HCT116 (cell line): ENCODE results near the gene MICALL1. TPM values are rescaled to one million over a fixed set of nuclear protein-coding genes. Genes with fewer than 3 reads are reported as not detected.

Experiments
- ATAC-seq: fragments of 200-7000 bp; cut with Tn5 transposase; 2 replicates; pipeline ENCODE4 v1.9.1; 2020; ENCODE audit warnings: mild to moderate bottlenecking, moderate library complexity
- BruUV-seq: library from RNA; stranded (reverse); fragments of 400-500 nt; replicated peaks from 2 replicates; lab custom pipeline; 2021; lab: Mats Ljungman, UMichigan
- CTCF ChIA-PET: fragments of 300-600 bp; sonication (Branson Sonifier 250); formaldehyde crosslinking; loops from one replicate; lab custom pipeline; 2021; ENCODE audit warnings: antibody characterized with exemption; lab: Charles Lee
- POLR2A ChIA-PET: fragments of 300-600, 350-600 bp; sonication (Branson Sonifier 250); formaldehyde crosslinking; loops from one replicate; lab custom pipeline; 2021; ENCODE audit warnings: antibody characterized with exemption; lab: Charles Lee
- RAD21 ChIA-PET, 2 experiments: fragments of 300-600 bp; sonication (Branson Sonifier 250); formaldehyde crosslinking; loops; one replicate each; lab custom pipeline; 2023; ENCODE audit warnings: low total read pairs in 2 of 2; ENCODE audit not compliant: uncharacterized antibody in 2 of 2, unreplicated experiment in 2 of 2, low non-redundant PET in 1 of 2; lab: Charles Lee
- DNase-seq: peaks from one replicate; pipeline ENCODE4 v3.0.0-alpha.2; 2010; ENCODE audit warnings: low read depth, low spot score
- H2AFZ ChIP-seq: fragments of 200-600 bp; shearing (Covaris generic), sonication (generic); 2 replicates; pipeline ENCODE4 v1.6.1; 2017; ENCODE audit warnings: low read depth, mixed run types, mixed read lengths, antibody characterized with exemption, low read length; ENCODE audit not compliant: poor library complexity, severe bottlenecking
- H3K27ac ChIP-seq: 2 replicates; pipeline ENCODE4 v1.5.1; 2012; ENCODE audit warnings: low read depth, low read length
- H3K27me3 ChIP-seq: fragments of 200-600 bp; sonication (generic); 2 replicates; pipeline ENCODE4 v1.6.1; 2016; ENCODE audit warnings: mixed run types, low read length, mixed read lengths; ENCODE audit not compliant: insufficient read depth
- H3K36me3 ChIP-seq, 2 experiments: fragments of 200-500 bp in 1 of 2; fragments of 200-600 bp in 1 of 2; sonication (Bioruptor generic) in 1 of 2; sonication (generic) in 1 of 2; 2 replicates each; pipeline versions ENCODE4 v1.5.1 to v1.6.1; 2014 to 2016; ENCODE audit warnings: low read length in 2 of 2, inconsistent platforms in 1 of 2, mixed read lengths in 1 of 2, mixed run types in 1 of 2; ENCODE audit not compliant: insufficient read depth in 2 of 2, control insufficient read depth in 1 of 2
- H3K4me1 ChIP-seq, 2 experiments: fragments of 200-600 bp in 1 of 2; sonication (generic) in 1 of 2; 2 replicates each; pipeline versions ENCODE4 v1.5.1 to v1.6.1; 2012 to 2017; ENCODE audit warnings: low read length in 2 of 2, inconsistent platforms in 1 of 2, mild to moderate bottlenecking in 1 of 2, mixed read lengths in 1 of 2, mixed run types in 1 of 2, moderate library complexity in 1 of 2; ENCODE audit not compliant: insufficient read depth in 2 of 2, control insufficient read depth in 1 of 2
- H3K4me2 ChIP-seq: fragments of 200-600 bp; sonication (generic); 2 replicates; pipeline ENCODE4 v1.6.1; 2017; ENCODE audit warnings: mixed run types, low read length, mixed read lengths
- H3K4me3 ChIP-seq, 2 experiments: fragments of 200-600 bp in 1 of 2; sonication (generic) in 1 of 2; replicated peaks in 1 of 2; 2 replicates each; pipeline ENCODE4 v1.5.1; 2011 to 2016; ENCODE audit warnings: low read length in 2 of 2, control low read depth in 1 of 2, low read depth in 1 of 2, mild to moderate bottlenecking in 1 of 2, mixed read lengths in 1 of 2, mixed run types in 1 of 2
- H3K79me2 ChIP-seq: fragments of 200-600 bp; sonication (generic); 2 replicates; pipeline ENCODE4 v1.6.1; 2017; ENCODE audit warnings: mild to moderate bottlenecking, mixed run types, low read length, moderate library complexity, mixed read lengths; ENCODE audit not compliant: insufficient read depth
- H3K9ac ChIP-seq: fragments of 200-600 bp; sonication (generic); 2 replicates; pipeline ENCODE4 v1.6.1; 2016; ENCODE audit warnings: low read length, mixed read lengths
- H3K9me2 ChIP-seq: fragments of 200-600 bp; sonication (generic), shearing (Covaris generic); 2 replicates; pipeline ENCODE4 v1.6.1; 2017; ENCODE audit warnings: mixed run types, mild to moderate bottlenecking, moderate library complexity; ENCODE audit not compliant: insufficient read depth
- H3K9me3 ChIP-seq, 2 experiments: fragments of 200-500 bp in 1 of 2; fragments of 200-600 bp in 1 of 2; sonication (Bioruptor generic) in 1 of 2; sonication (generic) in 1 of 2; 2 replicates each; pipeline ENCODE4 v1.6.1; 2014 to 2017; ENCODE audit warnings: low read length in 2 of 2, mixed read lengths in 2 of 2, inconsistent platforms in 1 of 2, low read depth in 1 of 2, mild to moderate bottlenecking in 1 of 2, mixed run types in 1 of 2, moderate library complexity in 1 of 2; ENCODE audit not compliant: control insufficient read depth in 1 of 2, insufficient read depth in 1 of 2
- H4K20me1 ChIP-seq: fragments of 200-600 bp; sonication (generic), shearing (Covaris generic); 2 replicates; pipeline ENCODE4 v1.6.1; 2017; ENCODE audit warnings: mixed run types, mild to moderate bottlenecking, moderate library complexity; ENCODE audit not compliant: insufficient read depth
- CEBPB ChIP-seq: IDR thresholded peaks from 2 replicates; pipeline ENCODE4 v1.6.1; 2012; ENCODE audit warnings: low read depth
- ELF1 ChIP-seq: IDR thresholded peaks from 2 replicates; pipeline ENCODE4 v1.6.1; 2012; ENCODE audit warnings: low read depth, borderline replicate concordance
- EZH2 ChIP-seq: fragments of 200-600 bp; sonication (generic); IDR thresholded peaks from 2 replicates; pipeline ENCODE4 v1.6.1; 2017; ENCODE audit warnings: antibody characterized with exemption, mixed run types
- JUND ChIP-seq: IDR thresholded peaks from 2 replicates; pipeline ENCODE4 v1.6.1; 2012
- POLR2AphosphoS5 ChIP-seq: IDR thresholded peaks from 2 replicates; pipeline ENCODE4 v1.6.1; 2011; ENCODE audit warnings: mild to moderate bottlenecking, low read depth, low read length, moderate library complexity
- SIN3A ChIP-seq: IDR thresholded peaks from 2 replicates; pipeline ENCODE4 v1.6.1; 2012; ENCODE audit warnings: low read depth
- SP1 ChIP-seq: IDR thresholded peaks from 2 replicates; pipeline ENCODE4 v1.6.1; 2012; ENCODE audit warnings: low read depth
- SRF ChIP-seq: IDR thresholded peaks from 2 replicates; pipeline ENCODE4 v1.6.1; 2012; ENCODE audit warnings: low read depth
- TCF7L2 ChIP-seq: IDR thresholded peaks from 2 replicates; pipeline ENCODE4 v1.7.0; 2011; ENCODE audit warnings: borderline replicate concordance, inconsistent platforms; ENCODE audit not compliant: insufficient read depth, insufficient read length; ENCODE audit errors: extremely low read depth
- ZNF274 ChIP-seq: fragments of 200-500 bp; sonication (Bioruptor generic); IDR thresholded peaks from 2 replicates; pipeline ENCODE4 v1.6.1; 2014; ENCODE audit warnings: mild to moderate bottlenecking, low read depth, low read length, inconsistent platforms
- intact Hi-C: fragments of 100-400 bp; cut with micrococcal nuclease; formaldehyde crosslinking; loops from 2 replicates; pipeline ENCODE4 v1.10.0; 2022
- total RNA-seq: library from RNA; stranded (reverse); gene quantifications from one replicate; pipeline ENCODE4 v1.2.1, GENCODE V29; 2021; ENCODE audit not compliant: unreplicated experiment
- TF ChIP-seq, protein P1 (sequence below): IDR thresholded peaks from 2 replicates; pipeline ENCODE4 v1.6.1; 2012
- TF ChIP-seq, protein P2 (sequence below), 3 experiments: fragments of 200-600 bp in 1 of 3; sonication (generic) in 1 of 3; IDR thresholded peaks in 2 of 3; conservative IDR thresholded peaks in 1 of 3; 2 replicates each; pipeline ENCODE4 v1.5.1; 2012 to 2017; ENCODE audit warnings: low read depth in 2 of 3, low read length in 2 of 3, antibody characterized with exemption in 1 of 3, borderline replicate concordance in 1 of 3, control low read depth in 1 of 3, mild to moderate bottlenecking in 1 of 3, mixed read lengths in 1 of 3, mixed run types in 1 of 3, moderate library complexity in 1 of 3; ENCODE audit not compliant: insufficient read depth in 1 of 3
- TF ChIP-seq, protein P3 (sequence below): IDR thresholded peaks from 2 replicates; pipeline ENCODE4 v1.6.1; 2012

Gene MICALL1
- total RNA-seq, 1 experiment from 2014 or later, result 35.2 TPM

DNA sequence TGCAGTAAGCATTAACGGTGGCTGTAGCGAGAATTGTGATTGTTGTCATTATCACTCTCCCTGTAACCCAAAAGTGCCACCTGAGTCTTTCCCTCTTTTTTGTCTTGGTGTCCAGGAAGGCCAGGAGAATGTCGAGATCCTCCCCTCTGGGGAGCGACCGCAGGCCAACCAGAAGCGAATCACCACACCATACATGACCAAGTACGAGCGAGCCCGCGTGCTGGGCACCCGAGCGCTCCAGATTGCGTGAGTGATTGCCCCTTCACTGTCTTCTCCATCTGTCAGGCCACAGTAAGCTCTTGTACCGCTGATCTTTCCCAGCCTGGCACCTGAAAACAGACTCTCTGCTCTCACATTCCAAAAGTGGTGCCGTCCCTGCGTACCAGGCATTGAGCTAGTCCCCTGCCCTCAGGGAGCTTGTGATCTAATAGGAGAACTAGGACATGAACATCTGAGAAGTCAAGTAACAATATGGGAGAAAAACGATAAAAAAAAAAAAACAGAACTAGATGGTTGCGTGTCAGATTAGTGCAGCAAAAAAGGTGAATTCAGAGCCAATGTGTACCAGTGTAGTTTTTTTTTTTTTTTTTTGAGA is 53.2 kb downstream of the MICALL1 start:
- H3K4me3 ChIP-seq, result no peak overlapping the region
- DNase-seq, result no peak
- ChIA-PET CTCF (no interaction called here), POLR2A (interaction anchor here (1.3 kb wide), 1 partner anchor 146 kb away, joined by 5 read pairs; no protein-coding TSS in a partner anchor), RAD21 (no interaction called here)
- no TSS peak for BruUV-seq
- peaks cover 50% of the 10 kb centered on the region for H3K79me2 ChIP-seq
- no peaks in the 10 kb centered on the region for H4K20me1 ChIP-seq
- intact Hi-C loops, result no loop called here
- no peak overlapping the region for H3K9ac ChIP-seq
- no peak for ATAC-seq
- H3K4me1 ChIP-seq, result peaks cover 5 to 11% of the 10 kb centered on the region in 2 experiments; a peak in 3 of 4 replicates
- no peaks in the 10 kb centered on the region for H3K9me2 ChIP-seq
- H3K4me2 ChIP-seq, result no peak overlapping the region
- peaks cover 39 to 44% of the 10 kb centered on the region in 2 experiments for H3K36me3 ChIP-seq
- no peak overlapping the region for H3K27ac ChIP-seq
- H2AFZ ChIP-seq, result no peak overlapping the region
- TF ChIP-seq POLR2AphosphoS5 (no peak), ZNF274 (no peak), ELF1 (no peak), SP1 (no peak), EZH2 (no peak), JUND (no peak), CEBPB (no peak), TCF7L2 (no peak), SIN3A (no peak), SRF (no peak)
- TF ChIP-seq, protein P1, sequence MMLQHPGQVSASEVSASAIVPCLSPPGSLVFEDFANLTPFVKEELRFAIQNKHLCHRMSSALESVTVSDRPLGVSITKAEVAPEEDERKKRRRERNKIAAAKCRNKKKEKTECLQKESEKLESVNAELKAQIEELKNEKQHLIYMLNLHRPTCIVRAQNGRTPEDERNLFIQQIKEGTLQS, result no peak
- TF ChIP-seq, protein P2, sequence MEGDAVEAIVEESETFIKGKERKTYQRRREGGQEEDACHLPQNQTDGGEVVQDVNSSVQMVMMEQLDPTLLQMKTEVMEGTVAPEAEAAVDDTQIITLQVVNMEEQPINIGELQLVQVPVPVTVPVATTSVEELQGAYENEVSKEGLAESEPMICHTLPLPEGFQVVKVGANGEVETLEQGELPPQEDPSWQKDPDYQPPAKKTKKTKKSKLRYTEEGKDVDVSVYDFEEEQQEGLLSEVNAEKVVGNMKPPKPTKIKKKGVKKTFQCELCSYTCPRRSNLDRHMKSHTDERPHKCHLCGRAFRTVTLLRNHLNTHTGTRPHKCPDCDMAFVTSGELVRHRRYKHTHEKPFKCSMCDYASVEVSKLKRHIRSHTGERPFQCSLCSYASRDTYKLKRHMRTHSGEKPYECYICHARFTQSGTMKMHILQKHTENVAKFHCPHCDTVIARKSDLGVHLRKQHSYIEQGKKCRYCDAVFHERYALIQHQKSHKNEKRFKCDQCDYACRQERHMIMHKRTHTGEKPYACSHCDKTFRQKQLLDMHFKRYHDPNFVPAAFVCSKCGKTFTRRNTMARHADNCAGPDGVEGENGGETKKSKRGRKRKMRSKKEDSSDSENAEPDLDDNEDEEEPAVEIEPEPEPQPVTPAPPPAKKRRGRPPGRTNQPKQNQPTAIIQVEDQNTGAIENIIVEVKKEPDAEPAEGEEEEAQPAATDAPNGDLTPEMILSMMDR (IDR thresholded peaks at IDR 0.05 in 2 of 3, conservative IDR thresholded peaks at IDR 0.05 in 1 of 3; ENCODE audit: borderline replicate concordance in 1 of 3, insufficient read depth in 1 of 3, low read depth in 2 of 3, low read length in 2 of 3), result no peak
- TF ChIP-seq, protein P3, sequence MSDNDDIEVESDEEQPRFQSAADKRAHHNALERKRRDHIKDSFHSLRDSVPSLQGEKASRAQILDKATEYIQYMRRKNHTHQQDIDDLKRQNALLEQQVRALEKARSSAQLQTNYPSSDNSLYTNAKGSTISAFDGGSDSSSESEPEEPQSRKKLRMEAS, result no peak
- H3K9me3 ChIP-seq, result no peaks in the 10 kb centered on the region
- H3K27me3 ChIP-seq, result no peaks in the 10 kb centered on the region
